Endothelial cell of umbilical vein (primary cell): ENCODE results near the gene AFDN.

Experiments
- CTCF ChIP-seq, 2 donors: IDR thresholded peaks; 1 replicate in 1 of 2; 2 replicates in 1 of 2; pipeline ENCODE4 v1.5.1; 2011; ENCODE audit warnings: low read length in 2 of 2, mild to moderate bottlenecking in 2 of 2, moderate library complexity in 2 of 2, control low read depth in 1 of 2, inconsistent platforms in 1 of 2, low read depth in 1 of 2; ENCODE audit not compliant: insufficient read depth in 1 of 2; ENCODE audit errors: extremely low read depth in 1 of 2
- EZH2 ChIP-seq: IDR thresholded peaks from 2 replicates; pipeline ENCODE4 v1.6.1; 2012; ENCODE audit warnings: borderline replicate concordance, low read depth, mild to moderate bottlenecking, moderate library complexity, low read length, inconsistent platforms; ENCODE audit not compliant: severe bottlenecking
- FOS ChIP-seq: IDR thresholded peaks from 2 replicates; pipeline ENCODE4 v1.6.1; 2011; ENCODE audit warnings: mild to moderate bottlenecking, low read length, moderate library complexity, borderline replicate concordance; ENCODE audit not compliant: insufficient read depth
- JUN ChIP-seq: IDR thresholded peaks from 2 replicates; pipeline ENCODE4 v1.6.1; 2011; ENCODE audit warnings: borderline replicate concordance, low read depth; ENCODE audit not compliant: insufficient read length, insufficient read depth
- MAX ChIP-seq: IDR thresholded peaks from 2 replicates; pipeline ENCODE4 v1.6.1; 2011; ENCODE audit not compliant: insufficient read depth, insufficient read length
- MYC ChIP-seq: IDR thresholded peaks from one replicate; pipeline ENCODE4 v1.6.1; 2011; ENCODE audit warnings: mild to moderate bottlenecking, low read depth, low read length
- POLR2A ChIP-seq: IDR thresholded peaks from 2 replicates; pipeline ENCODE4 v1.6.1; 2012; ENCODE audit warnings: low read depth, mild to moderate bottlenecking, control low read depth, low read length
- POLR2AphosphoS5 ChIP-seq: IDR thresholded peaks from 2 replicates; pipeline ENCODE4 v1.6.1; 2012; ENCODE audit warnings: low read depth, mild to moderate bottlenecking, control low read depth, low read length, moderate library complexity; ENCODE audit not compliant: insufficient read depth

- no peak for TF ChIP-seq EZH2
- TF ChIP-seq POLR2A = no peak
- TF ChIP-seq POLR2AphosphoS5 = no peak
- no peak for TF ChIP-seq CTCF (IDR thresholded peaks at IDR 0.05; ENCODE audit: extremely low read depth in 1 of 2, insufficient read depth in 1 of 2, low read depth in 1 of 2, low read length in 2 of 2)
- TF ChIP-seq MAX = no peak
- TF ChIP-seq MYC = no peak
- TF ChIP-seq FOS = no peak
- TF ChIP-seq JUN = no peak
These were observed 85.8 kb downstream of the AFDN start for GRCh38 chr6:167912494-167912893.
